BLaER1 (cell line): ENCODE data around the gene NCLN.
"Not testable (repeated sequence)": the region's sequence is repeated elsewhere in the genome, so short reads cannot be mapped to it uniquely, and the experiment has no call there.

ENCODE experiments used
- H3K27ac ChIP-seq: shearing (Covaris generic); formaldehyde crosslinking; 2 replicates; pipeline ENCODE4 v1.8.1; 2022
- H3K27me3 ChIP-seq: shearing (Covaris generic); formaldehyde crosslinking; 2 replicates; pipeline ENCODE4 v1.8.1; 2022
- H3K36me3 ChIP-seq: shearing (Covaris generic); formaldehyde crosslinking; 2 replicates; pipeline ENCODE4 v1.8.1; 2022
- H3K4me1 ChIP-seq: shearing (Covaris generic); formaldehyde crosslinking; 2 replicates; pipeline ENCODE4 v1.8.1; 2022
- H3K4me2 ChIP-seq: shearing (Covaris generic); formaldehyde crosslinking; 2 replicates; pipeline ENCODE4 v1.8.1; 2022
- H3K4me3 ChIP-seq: shearing (Covaris generic); formaldehyde crosslinking; 2 replicates; pipeline ENCODE4 v1.8.1; 2022
- H3K9ac ChIP-seq: shearing (Covaris generic); formaldehyde crosslinking; 2 replicates; pipeline ENCODE4 v1.8.1; 2022
- H3K9me3 ChIP-seq: shearing (Covaris generic); formaldehyde crosslinking; 2 replicates; pipeline ENCODE4 v1.8.1; 2022
- H4K20me1 ChIP-seq: shearing (Covaris generic); formaldehyde crosslinking; 2 replicates; pipeline ENCODE4 v1.8.1; 2022
- Cebpa-rat ChIP-seq: shearing (Covaris generic); IDR thresholded peaks from 2 replicates; pipeline ENCODE4 v1.8.1; 2022

NCLN gene

GRCh38 chr19:3188627-3189596 lies 3.2 kb downstream of the NCLN start:
- Histone ChIP-seq H3K9me3 (no peaks in the 10 kb centered on the region), H3K36me3 (peaks cover 60% of the 10 kb centered on the region), H3K27me3 (no peaks in the 10 kb centered on the region), H3K4me3 (peak overlapping the region; percentile 98), H3K4me1 (peaks cover 85% of the 10 kb centered on the region), H4K20me1 (peaks cover 94% of the 10 kb centered on the region), H3K4me2 (peak overlapping the region; percentile 99), H3K9ac (peak overlapping the region; percentile 97), H3K27ac (peak overlapping the region; percentile 96)
- no peak for TF ChIP-seq Cebpa-rat

GRCh38 chr19:3189702-3190469 lies 4.2 kb downstream of the NCLN start:
- Histone ChIP-seq H3K4me1 (peaks cover 82% of the 10 kb centered on the region), H3K9me3 (no peaks in the 10 kb centered on the region), H3K27ac (peak overlapping the region; percentile 96), H3K4me2 (peak overlapping the region; percentile 99), H3K4me3 (no peak overlapping the region), H3K27me3 (no peaks in the 10 kb centered on the region), H3K36me3 (peaks cover 61% of the 10 kb centered on the region), H3K9ac (peak overlapping the region; percentile 97), H4K20me1 (peaks cover 94% of the 10 kb centered on the region)
- no peak for TF ChIP-seq Cebpa-rat

GRCh38 chr19:3190470-3190770 lies 4.7 kb downstream of the NCLN start:
- peaks cover 95% of the 10 kb centered on the region for H4K20me1 ChIP-seq
- no peak for TF ChIP-seq Cebpa-rat
- H3K9ac ChIP-seq: 0 out of 2 replicates have a peak overlapping the region, but pooled peaks have one; percentile 97
- H3K4me2 ChIP-seq: peak overlapping the region; percentile 99
- H3K27ac ChIP-seq: peak overlapping the region; percentile 96
- H3K27me3 ChIP-seq: no peaks in the 10 kb centered on the region
- H3K9me3 ChIP-seq: no peaks in the 10 kb centered on the region
- H3K36me3 ChIP-seq: peaks cover 67% of the 10 kb centered on the region
- H3K4me3 ChIP-seq: no peak overlapping the region
- peaks cover 80% of the 10 kb centered on the region for H3K4me1 ChIP-seq

- H3K9ac ChIP-seq: no peak overlapping the region; the same call in 1 of the 2 replicates
- H3K27me3 ChIP-seq: no peaks in the 10 kb centered on the region
- peak overlapping the region; percentile 99 for H3K4me2 ChIP-seq
- H3K4me1 ChIP-seq: peaks cover 80% of the 10 kb centered on the region
- H3K27ac ChIP-seq: peak overlapping the region; percentile 96
- no peaks in the 10 kb centered on the region for H3K9me3 ChIP-seq
- peaks cover 99% of the 10 kb centered on the region for H4K20me1 ChIP-seq
- TF ChIP-seq Cebpa-rat: no peak
- H3K4me3 ChIP-seq: no peak overlapping the region
- peaks cover 74% of the 10 kb centered on the region for H3K36me3 ChIP-seq
Measured at GRCh38 chr19:3190921-3191805, 5.4 kb downstream of the NCLN start.

- peak overlapping the region; percentile 96 for H3K27ac ChIP-seq
- peaks cover 98% of the 10 kb centered on the region for H4K20me1 ChIP-seq
- H3K9me3 ChIP-seq, H3K4me3 ChIP-seq, H3K27me3 ChIP-seq, H3K9ac ChIP-seq: not testable (repeated sequence)
- peak overlapping the region; percentile 99 for H3K4me2 ChIP-seq
- peaks cover 77% of the 10 kb centered on the region for H3K4me1 ChIP-seq
- peaks cover 80% of the 10 kb centered on the region for H3K36me3 ChIP-seq
Measured at GRCh38 chr19:3191806-3192104, 6.0 kb downstream of the NCLN start.

GRCh38 chr19:3192228-3192635 lies 6.5 kb downstream of the NCLN start:
- peak overlapping the region; percentile 18; the same call in 1 of the 2 replicates for H3K27ac ChIP-seq
- peak overlapping the region; percentile 7; the same call in 1 of the 2 replicates for H3K4me2 ChIP-seq
- no peak for TF ChIP-seq Cebpa-rat
- no peak overlapping the region for H3K9ac ChIP-seq
- H3K36me3 ChIP-seq: peaks cover 84% of the 10 kb centered on the region
- H4K20me1 ChIP-seq: peaks cover 98% of the 10 kb centered on the region
- no peaks in the 10 kb centered on the region for H3K27me3 ChIP-seq
- H3K9me3 ChIP-seq: no peaks in the 10 kb centered on the region
- peaks cover 73% of the 10 kb centered on the region for H3K4me1 ChIP-seq
- no peak overlapping the region for H3K4me3 ChIP-seq

GRCh38 chr19:3192684-3193083 lies 7.0 kb downstream of the NCLN start:
- no peak for TF ChIP-seq Cebpa-rat
- Histone ChIP-seq H3K9ac (no peak overlapping the region), H4K20me1 (peaks cover 96% of the 10 kb centered on the region), H3K9me3 (no peaks in the 10 kb centered on the region), H3K4me3 (no peak overlapping the region), H3K4me1 (peaks cover 68% of the 10 kb centered on the region), H3K27me3 (no peaks in the 10 kb centered on the region), H3K27ac (peak overlapping the region; percentile 18; the same call in 1 of the 2 replicates), H3K36me3 (peaks cover 84% of the 10 kb centered on the region), H3K4me2 (peak overlapping the region; percentile 7; the same call in 1 of the 2 replicates)

GRCh38 chr19:3193256-3194105 lies 7.8 kb downstream of the NCLN start:
- H3K4me2 ChIP-seq: peak overlapping the region; percentile 59
- H3K9me3 ChIP-seq: no peaks in the 10 kb centered on the region
- 0 out of 2 replicates have a peak overlapping the region, but pooled peaks have one; percentile 24 for H3K9ac ChIP-seq
- peak overlapping the region; percentile 63 for H3K27ac ChIP-seq
- H4K20me1 ChIP-seq: peaks cover 94% of the 10 kb centered on the region
- H3K36me3 ChIP-seq: peaks cover 87% of the 10 kb centered on the region
- no peak overlapping the region for H3K4me3 ChIP-seq
- H3K27me3 ChIP-seq: no peaks in the 10 kb centered on the region
- no peak for TF ChIP-seq Cebpa-rat
- peaks cover 60% of the 10 kb centered on the region for H3K4me1 ChIP-seq
